CD4-positive, alpha-beta T cell treated with Interleukin-2 at 100 ng/mL for 4 hours (primary cell): ENCODE results near the gene CHPF2.
A peak's percentile ranks its signal among the peaks of the same experiment; 100 is the strongest.

Experiments used
- DNase-seq: peaks from one replicate; pipeline ENCODE4 v3.0.0-alpha.2; 2020; ENCODE audit warnings: low spot score

CHPF2 gene

DNA sequence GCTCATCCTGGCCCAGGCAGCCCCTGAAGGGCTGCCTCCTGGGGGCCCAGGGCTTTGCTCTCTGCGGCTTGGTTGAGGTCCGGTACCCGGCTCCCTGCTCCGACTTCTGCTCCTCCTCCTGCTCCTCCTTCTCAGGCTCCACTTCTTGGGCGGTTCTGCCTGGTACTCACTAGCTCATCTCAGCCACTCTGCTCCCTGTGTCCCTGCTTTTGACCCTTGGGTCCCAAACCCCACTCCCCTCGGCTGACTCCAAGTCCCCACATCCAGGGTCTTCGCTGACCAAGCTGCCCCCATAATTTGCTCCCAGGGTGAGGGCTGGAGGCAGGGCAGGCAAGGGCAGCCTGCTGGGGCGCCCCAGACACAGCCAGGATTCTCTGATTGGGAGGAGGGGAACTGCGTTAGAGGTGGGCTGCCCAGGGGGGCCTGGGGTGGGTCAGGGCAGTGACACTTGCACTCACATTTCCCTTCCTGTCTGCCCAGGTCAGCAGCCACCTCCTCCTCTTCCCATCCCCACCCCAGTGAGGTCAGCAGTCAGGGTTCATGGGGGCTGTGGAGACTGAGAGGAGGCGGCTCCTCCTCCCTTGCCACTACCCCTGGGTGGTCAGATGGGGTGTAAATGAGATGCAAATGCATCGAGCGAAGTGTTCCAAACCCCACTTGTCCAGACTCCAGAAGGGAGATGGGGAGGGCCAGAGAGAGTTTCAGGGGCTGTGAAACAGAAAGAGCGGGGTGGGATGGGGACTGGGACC lies 14.0 kb downstream of the CHPF2 start:
- DNase-seq: no peak

GRCh38 chr7:151246851-151247580 lies 14.7 kb downstream of the CHPF2 start:
- no peak for DNase-seq

GRCh38 chr7:151247611-151248345 lies 15.5 kb downstream of the CHPF2 start:
- no peak for DNase-seq

DNA sequence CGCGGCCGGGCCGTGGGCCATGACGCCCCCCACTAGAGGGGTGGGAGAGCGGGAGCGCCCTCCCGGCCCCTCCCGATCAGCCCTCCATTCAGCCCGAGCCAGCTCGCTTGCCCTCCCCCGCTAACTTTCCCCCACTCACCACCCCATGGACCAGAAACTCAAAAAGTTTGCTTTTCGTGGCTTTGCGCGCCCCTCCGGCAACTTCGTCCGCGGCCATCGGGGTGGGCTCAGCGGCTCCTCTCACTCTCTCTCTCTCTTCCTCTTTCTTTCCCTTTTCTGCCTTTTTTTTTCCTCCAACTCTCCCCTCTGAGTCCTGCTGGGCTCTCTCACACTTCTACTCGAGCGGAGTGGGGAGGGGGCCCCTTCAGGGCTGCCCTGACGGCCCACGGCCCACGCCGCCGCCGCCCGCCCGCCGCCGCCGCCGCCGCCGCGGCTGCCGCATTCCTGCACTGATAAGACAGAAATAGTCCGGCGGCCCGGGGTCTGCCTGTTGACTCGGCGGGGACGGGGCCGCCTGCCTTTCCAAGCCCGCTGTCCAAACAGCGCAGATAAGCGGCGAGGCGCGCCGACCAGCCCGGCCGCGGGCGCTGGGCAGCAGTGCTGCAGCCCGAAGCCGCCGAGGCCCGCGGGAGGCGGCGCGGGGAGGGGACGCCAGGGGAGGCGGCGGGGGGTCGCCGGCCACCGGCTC lies 16.2 kb downstream of the CHPF2 start, which contains the start of gene SMARCD3:
SMARCD3 (minus strand) TSS at position 349 of the 688 bp plus-strand sequence; CDS start at position 217, 132 bp downstream.
- DNase-seq: peak; percentile 37

GRCh38 chr7:151249034-151249731 lies 16.9 kb downstream of the CHPF2 start:
- peak; percentile 16 for DNase-seq

DNA sequence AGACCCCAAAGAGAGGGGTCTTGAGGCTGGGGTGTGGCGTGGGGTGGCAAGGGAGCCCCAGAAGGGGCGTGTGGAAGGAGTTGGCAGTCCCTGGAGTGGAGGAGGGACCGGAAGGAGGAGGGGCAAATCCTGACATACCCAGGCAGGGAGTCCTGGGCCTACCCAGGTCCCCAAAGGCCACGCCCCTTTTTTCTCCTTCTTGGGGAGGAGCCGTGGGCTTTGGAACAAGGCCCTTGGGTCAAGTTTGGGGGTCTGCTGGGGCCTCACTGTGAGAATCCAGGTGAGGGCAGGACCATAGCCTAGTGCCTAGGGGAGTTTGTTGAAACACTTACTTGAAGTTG lies 17.4 kb downstream of the CHPF2 start:
- no peak for DNase-seq

GRCh38 chr7:151250181-151251132 lies 18.2 kb downstream of the CHPF2 start:
- DNase-seq: no peak

GRCh38 chr7:151251328-151251688 lies 19.0 kb downstream of the CHPF2 start:
- no peak for DNase-seq

DNA sequence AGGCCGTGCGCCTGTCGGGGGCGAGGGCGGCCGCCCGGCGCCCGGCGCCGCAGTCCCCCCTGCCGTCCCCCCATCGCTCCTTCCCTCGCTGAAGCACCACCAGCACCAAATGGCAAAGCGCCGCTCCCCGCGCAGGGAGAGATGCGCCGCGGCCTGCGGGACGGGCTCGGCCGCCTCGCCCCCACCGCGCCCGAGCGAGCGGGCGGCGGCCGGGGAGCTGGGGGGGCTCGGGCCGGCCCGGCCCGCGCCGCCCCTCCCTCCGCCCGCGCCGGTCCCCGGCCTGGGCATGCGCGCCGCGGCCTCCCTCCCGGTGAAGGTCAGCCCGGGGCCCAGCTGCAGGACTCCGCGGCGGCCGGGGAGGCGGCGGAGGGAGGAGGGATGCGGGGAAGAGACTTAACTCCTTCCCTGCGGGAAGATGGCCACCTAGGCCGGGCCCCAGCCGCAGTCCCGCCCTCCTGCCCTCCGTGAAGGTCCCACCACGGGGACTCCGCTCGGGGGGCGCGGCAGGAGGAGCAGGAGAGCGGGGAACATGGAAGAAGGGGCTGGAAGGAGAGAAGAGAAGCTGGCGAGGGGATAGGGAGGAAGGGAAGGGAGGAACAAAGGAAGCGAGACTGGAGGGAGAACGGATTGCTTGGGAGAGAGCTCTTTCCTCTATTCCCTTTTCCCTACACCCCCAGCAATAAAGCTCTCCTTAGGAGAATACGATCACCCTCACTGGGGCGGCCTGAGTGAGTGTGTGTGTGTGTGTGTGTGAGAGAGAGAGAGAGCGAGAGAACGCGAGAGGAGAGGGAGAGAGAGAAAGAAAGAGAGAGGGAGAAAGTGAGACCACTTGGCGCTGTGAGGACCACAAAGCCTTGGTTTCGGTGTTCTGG lies 19.6 kb downstream of the CHPF2 start:
- DNase-seq: no peak

DNA sequence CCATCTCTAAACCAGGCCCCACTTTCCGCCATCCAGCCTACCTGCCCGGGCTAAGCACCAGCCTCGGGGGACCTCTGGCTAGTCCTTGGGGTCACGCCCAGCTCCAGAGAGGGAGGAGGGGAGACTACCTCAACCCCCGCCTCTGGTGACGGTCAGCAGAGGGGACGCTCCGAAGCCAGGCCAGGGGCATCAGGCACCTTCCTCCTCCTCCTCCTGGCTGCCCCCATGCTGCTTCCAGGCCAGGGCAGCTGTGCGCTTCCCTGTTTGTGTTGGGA lies 20.2 kb downstream of the CHPF2 start:
- no peak for DNase-seq

DNA sequence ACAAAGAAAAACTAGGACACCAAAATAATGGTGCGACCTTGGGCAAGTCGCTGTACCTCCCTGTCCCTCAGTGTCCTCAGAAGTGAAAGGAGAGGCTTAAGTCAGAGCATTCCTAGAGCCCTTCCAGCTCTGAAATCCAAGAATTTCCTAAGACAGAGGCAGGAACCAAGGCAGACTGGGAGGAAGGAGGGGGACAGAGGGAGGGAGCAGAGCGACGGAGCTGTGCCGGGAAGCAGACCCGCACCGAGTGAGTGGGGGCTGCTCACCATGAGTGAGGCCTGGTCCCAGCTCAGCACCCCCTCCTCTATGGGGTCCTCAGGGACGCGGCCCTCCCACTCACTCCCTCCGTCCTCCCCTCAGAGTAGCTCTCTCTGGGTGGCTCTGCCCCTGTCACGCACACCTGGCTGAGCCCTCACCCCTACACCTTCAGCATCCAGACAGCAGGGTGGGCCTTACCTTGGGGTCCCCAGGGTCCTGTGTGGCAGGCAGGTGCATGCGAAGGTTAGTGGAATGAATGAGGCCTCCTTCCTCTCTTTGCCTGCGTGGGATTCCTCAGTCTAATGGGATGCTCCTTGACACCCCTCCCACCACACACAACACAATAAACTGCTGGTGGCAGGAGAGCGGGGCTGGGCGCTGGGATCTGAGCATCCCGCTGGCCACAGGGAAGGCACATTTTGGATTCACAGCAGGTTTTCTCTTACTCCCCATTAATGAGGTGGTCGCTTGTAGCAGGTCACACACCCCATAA lies 20.9 kb downstream of the CHPF2 start:
- DNase-seq: no peak

DNA sequence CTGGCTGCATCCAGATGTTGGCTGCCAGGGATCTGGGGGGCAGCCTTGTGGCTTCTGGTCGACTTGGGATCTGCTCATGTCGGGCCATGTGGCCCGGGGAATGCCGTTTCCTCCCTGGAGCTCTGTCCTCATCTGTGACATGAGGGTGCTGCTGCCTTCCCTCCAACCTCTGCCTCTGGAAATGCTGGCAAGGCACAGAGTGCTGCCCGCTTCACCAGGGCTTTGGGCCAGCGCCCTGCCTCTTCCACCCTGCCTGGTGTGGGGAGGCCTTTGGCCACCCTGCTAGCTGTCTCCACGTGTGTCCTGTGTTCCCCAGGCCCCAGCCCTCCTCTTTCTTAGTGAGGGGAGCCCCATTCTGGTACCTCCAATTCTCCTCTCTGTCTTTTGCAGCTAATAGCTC lies 22.0 kb downstream of the CHPF2 start:
- no peak for DNase-seq

GRCh38 chr7:151254851-151255250 lies 22.6 kb downstream of the CHPF2 start:
- DNase-seq: no peak

DNA sequence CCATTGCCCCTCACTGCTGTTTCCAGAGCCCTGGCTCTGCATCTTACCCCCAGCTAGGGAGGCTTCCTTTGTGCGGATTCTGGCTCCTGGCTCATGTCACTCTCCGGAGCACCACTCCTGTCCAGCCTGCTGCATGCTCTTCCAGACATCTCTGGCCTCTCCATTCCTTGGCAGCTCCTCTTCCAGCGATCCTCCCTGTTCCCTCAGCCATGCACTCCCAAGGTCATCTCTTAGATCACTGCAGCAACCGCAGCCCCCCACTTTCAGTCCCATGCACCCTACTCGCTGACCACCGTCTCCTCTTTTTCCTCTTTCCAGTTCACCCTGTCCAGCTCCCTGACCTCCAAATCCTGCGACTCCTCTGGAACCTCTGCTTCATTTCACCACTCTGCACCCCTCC lies 23.1 kb downstream of the CHPF2 start:
- DNase-seq: no peak

GRCh38 chr7:151256410-151257045 lies 24.2 kb downstream of the CHPF2 start:
- DNase-seq: no peak

GRCh38 chr7:151257990-151258389 lies 25.7 kb downstream of the CHPF2 start:
- no peak for DNase-seq

GRCh38 chr7:151260471-151260870 lies 28.2 kb downstream of the CHPF2 start:
- DNase-seq: no peak

- DNase-seq: no peak
Measured at GRCh38 chr7:151260883-151261282, 28.6 kb downstream of the CHPF2 start.

GRCh38 chr7:151261529-151261928 lies 29.2 kb downstream of the CHPF2 start:
- no peak for DNase-seq
